H1 (cell line): ENCODE data around the gene WEE2. TPM values are rescaled to one million over a fixed set of nuclear protein-coding genes. Genes with fewer than 3 reads are reported as not detected.

Experiments used
- CTCF ChIA-PET: fragments of 300-600 bp; sonication (Branson Sonifier 250); formaldehyde crosslinking; loops from one replicate; lab custom pipeline; 2021; ENCODE audit not compliant: partially characterized antibody; lab: Charles Lee
- POLR2A ChIA-PET: fragments of 300-600 bp; sonication (Branson Sonifier 250); formaldehyde crosslinking; loops from one replicate; lab custom pipeline; 2021; ENCODE audit warnings: inconsistent platforms; ENCODE audit not compliant: partially characterized antibody; lab: Charles Lee
- DNase-seq, 2 experiments: peaks; one replicate each; pipeline versions ENCODE4 v3.0.0 to v3.0.0-alpha.2; 2010 to 2022; ENCODE audit warnings: low spot score in 2 of 2, low read depth in 1 of 2, mixed read lengths in 1 of 2
- FAIRE-seq: peaks from 2 replicates; lab custom pipeline; 2011; peaks lifted over from hg19 to GRCh38; lab: Jason Lieb, UNC
- H2AFZ ChIP-seq: 2 replicates; pipeline ENCODE4 v1.8.1; 2012; ENCODE audit warnings: low read length, inconsistent platforms
- H2AK5ac ChIP-seq: 2 replicates; pipeline ENCODE4 v1.6.1; 2013; ENCODE audit warnings: low read depth, low read length
- H2BK120ac ChIP-seq: replicated peaks from 2 replicates; pipeline ENCODE3; 2013; ENCODE audit warnings: low read depth, low read length, inconsistent platforms
- H2BK12ac ChIP-seq: 2 replicates; pipeline ENCODE4 v1.6.1; 2013; ENCODE audit warnings: low read depth, low read length
- H2BK15ac ChIP-seq: 2 replicates; pipeline ENCODE4 v1.6.1; 2013; ENCODE audit warnings: low read length
- H2BK20ac ChIP-seq: 2 replicates; pipeline ENCODE4 v1.6.1; 2013; ENCODE audit warnings: low read length
- H2BK5ac ChIP-seq: 2 replicates; pipeline ENCODE4 v1.6.1; 2013; ENCODE audit warnings: low read depth, low read length
- H3K14ac ChIP-seq: 2 replicates; pipeline ENCODE4 v1.6.1; 2013; ENCODE audit warnings: inconsistent platforms; ENCODE audit not compliant: insufficient read length
- H3K18ac ChIP-seq: 2 replicates; pipeline ENCODE4 v1.6.1; 2013; ENCODE audit warnings: low read length; ENCODE audit errors: extremely low read depth
- H3K23ac ChIP-seq: 2 replicates; pipeline ENCODE4 v1.6.1; 2013; ENCODE audit warnings: inconsistent platforms; ENCODE audit not compliant: insufficient read length
- H3K23me2 ChIP-seq: 2 replicates; pipeline ENCODE4 v1.6.1; 2013; ENCODE audit warnings: low read depth, low read length
- H3K27ac ChIP-seq: 2 replicates; pipeline ENCODE4 v1.6.1; 2011; ENCODE audit warnings: low read depth, low read length, inconsistent platforms
- H3K27me3 ChIP-seq, 4 experiments: replicated peaks in 1 of 4; 1 replicate in 1 of 4; 2 replicates in 3 of 4; pipeline versions ENCODE4 v1.6.1 to v1.8.1; 2011 to 2013; ENCODE audit warnings: low read length in 3 of 4, mild to moderate bottlenecking in 3 of 4, inconsistent platforms in 2 of 4, mixed read lengths in 2 of 4, moderate library complexity in 1 of 4; ENCODE audit not compliant: control insufficient read depth in 3 of 4, insufficient read depth in 3 of 4; ENCODE audit errors: extremely low read depth in 1 of 4
- H3K36me3 ChIP-seq, 4 experiments: 2 replicates each; pipeline versions ENCODE4 v1.6.1 to v1.8.1; 2011 to 2013; ENCODE audit warnings: mild to moderate bottlenecking in 4 of 4, low read length in 3 of 4, moderate library complexity in 2 of 4, control low read depth in 1 of 4, inconsistent platforms in 1 of 4; ENCODE audit not compliant: insufficient read depth in 4 of 4, control insufficient read depth in 2 of 4
- H3K4ac ChIP-seq: replicated peaks from 2 replicates; pipeline ENCODE3; 2013; ENCODE audit warnings: low read length, low read depth, mixed read lengths, inconsistent platforms; ENCODE audit not compliant: insufficient read length
- H3K4me1 ChIP-seq, 4 experiments: replicated peaks in 1 of 4; 1 replicate in 1 of 4; 2 replicates in 3 of 4; pipeline versions ENCODE4 v1.6.1 to v1.8.1; 2011 to 2013; ENCODE audit warnings: low read length in 3 of 4, inconsistent platforms in 2 of 4, mixed read lengths in 1 of 4; ENCODE audit not compliant: insufficient read depth in 4 of 4, control insufficient read depth in 3 of 4
- H3K4me2 ChIP-seq, 2 experiments: 2 replicates each; pipeline versions ENCODE4 v1.6.1 to v1.8.1; 2011 to 2013; ENCODE audit warnings: low read depth in 2 of 2, low read length in 2 of 2, control low read depth in 1 of 2, inconsistent platforms in 1 of 2, mild to moderate bottlenecking in 1 of 2; ENCODE audit not compliant: insufficient read depth in 1 of 2
- H3K4me3 ChIP-seq, 4 experiments: fragments of 200-600, 300-600 bp in 1 of 4; sonication (generic), shearing (Covaris generic), sonication (Bioruptor Twin) in 1 of 4; 2 replicates each; pipeline versions ENCODE4 v1.5.1 to v1.8.1; 2011 to 2016; ENCODE audit warnings: low read length in 4 of 4, low read depth in 3 of 4, control low read depth in 2 of 4, inconsistent platforms in 2 of 4, mild to moderate bottlenecking in 2 of 4, mixed read lengths in 1 of 4, moderate library complexity in 1 of 4; ENCODE audit not compliant: insufficient read depth in 2 of 4; ENCODE audit errors: extremely low read depth in 1 of 4
- H3K56ac ChIP-seq: replicated peaks from 2 replicates; pipeline ENCODE3; 2013; ENCODE audit warnings: low read depth, mild to moderate bottlenecking, mixed read lengths, low read length, inconsistent platforms; ENCODE audit not compliant: insufficient read length
- H3K79me1 ChIP-seq: 2 replicates; pipeline ENCODE4 v1.6.1; 2013; ENCODE audit warnings: low read depth, low read length, control low read depth
- H3K79me2 ChIP-seq, 2 experiments: 2 replicates each; pipeline versions ENCODE4 v1.6.1 to v1.8.1; 2012 to 2013; ENCODE audit warnings: low read length in 2 of 2, mild to moderate bottlenecking in 2 of 2, inconsistent platforms in 1 of 2; ENCODE audit not compliant: insufficient read depth in 2 of 2, control insufficient read depth in 1 of 2
- H3K9ac ChIP-seq, 4 experiments: replicated peaks in 1 of 4; 1 replicate in 1 of 4; 2 replicates in 3 of 4; pipeline versions ENCODE4 v1.6.1 to v1.8.1; 2011 to 2013; ENCODE audit warnings: low read depth in 3 of 4, low read length in 3 of 4, control low read depth in 2 of 4, mild to moderate bottlenecking in 2 of 4, moderate library complexity in 2 of 4, inconsistent platforms in 1 of 4; ENCODE audit errors: extremely low read depth in 1 of 4
- H3K9me3 ChIP-seq, 2 experiments: 2 replicates each; pipeline versions ENCODE4 v1.6.1 to v1.8.1; 2012 to 2013; ENCODE audit warnings: mild to moderate bottlenecking in 2 of 2, moderate library complexity in 2 of 2, control low read depth in 1 of 2, inconsistent platforms in 1 of 2, low read depth in 1 of 2, low read length in 1 of 2, mixed read lengths in 1 of 2; ENCODE audit not compliant: insufficient read depth in 2 of 2
- H4K20me1 ChIP-seq, 2 experiments: replicated peaks in 1 of 2; 2 replicates each; pipeline versions ENCODE3 to v1.8.1; 2011 to 2013; ENCODE audit warnings: inconsistent platforms in 2 of 2, low read length in 2 of 2, mild to moderate bottlenecking in 1 of 2; ENCODE audit not compliant: insufficient read depth in 2 of 2, control insufficient read depth in 1 of 2
- H4K5ac ChIP-seq: 2 replicates; pipeline ENCODE4 v1.6.1; 2013; ENCODE audit warnings: low read length, low read depth, mixed read lengths, inconsistent platforms; ENCODE audit not compliant: insufficient read length
- H4K8ac ChIP-seq: 2 replicates; pipeline ENCODE4 v1.8.0; 2013; ENCODE audit warnings: mild to moderate bottlenecking, moderate library complexity, low read length, inconsistent platforms; ENCODE audit not compliant: insufficient read depth; ENCODE audit errors: extremely low read depth
- H4K91ac ChIP-seq: replicated peaks from 2 replicates; pipeline ENCODE3; 2013; ENCODE audit warnings: low read length, mixed read lengths, inconsistent platforms; ENCODE audit not compliant: insufficient read length
- BRCA1 ChIP-seq: IDR thresholded peaks from 2 replicates; pipeline ENCODE4 v1.6.1; 2012; ENCODE audit warnings: low read depth, low read length, improper control_type of control experiment
- CHD2 ChIP-seq: IDR thresholded peaks from 2 replicates; pipeline ENCODE4 v1.6.1; 2012; ENCODE audit warnings: low read length, improper control_type of control experiment
- CTBP2 ChIP-seq: IDR thresholded peaks from 2 replicates; pipeline ENCODE4 v1.7.0; 2011; ENCODE audit warnings: borderline replicate concordance, mild to moderate bottlenecking, moderate library complexity, mixed read lengths, low read length; ENCODE audit not compliant: insufficient read depth, insufficient read length
- EGR1 ChIP-seq: IDR thresholded peaks from 2 replicates; pipeline ENCODE4 v1.6.1; 2011; ENCODE audit warnings: low read depth, low read length, borderline replicate concordance
- KDM5A ChIP-seq: fragments of 200-600 bp; IDR thresholded peaks from 2 replicates; pipeline ENCODE4 v1.7.1; 2012; ENCODE audit warnings: mild to moderate bottlenecking, low read length, inconsistent platforms, mixed read lengths
- NANOG ChIP-seq: IDR thresholded peaks from 2 replicates; pipeline ENCODE4 v1.6.1; 2011; ENCODE audit warnings: low read length, low read depth, mild to moderate bottlenecking, inconsistent platforms; ENCODE audit not compliant: insufficient read depth, poor library complexity, severe bottlenecking
- RNF2 ChIP-seq: fragments of 200-900, 300-1000 bp; sonication (generic); IDR thresholded peaks from 2 replicates; pipeline ENCODE4 v1.7.1; 2016; ENCODE audit warnings: borderline replicate concordance, low read depth, mild to moderate bottlenecking, antibody characterized with exemption, low read length; ENCODE audit not compliant: poor library complexity, severe bottlenecking; ENCODE audit errors: missing control alignments
- SAP30 ChIP-seq: fragments of 300-600 bp; sonication (generic); IDR thresholded peaks from 2 replicates; pipeline ENCODE4 v1.7.1; 2012; ENCODE audit warnings: low read length, moderate library complexity, mild to moderate bottlenecking, inconsistent platforms; ENCODE audit not compliant: insufficient read depth, insufficient replicate concordance
- SUZ12 ChIP-seq: fragments of 200-600 bp; sonication (generic); IDR thresholded peaks from 2 replicates; pipeline ENCODE4 v1.6.1; 2012; ENCODE audit warnings: mild to moderate bottlenecking, inconsistent platforms, low read length, moderate library complexity, mixed read lengths
- TEAD4 ChIP-seq: IDR thresholded peaks from 2 replicates; pipeline ENCODE4 v1.6.1; 2012; ENCODE audit warnings: low read depth, low read length, inconsistent platforms, mixed read lengths
- YY1 ChIP-seq: IDR thresholded peaks from 2 replicates; pipeline ENCODE4 v1.6.1; 2011; ENCODE audit warnings: low read depth, mild to moderate bottlenecking, low read length
- WGBS, 2 experiments: shearing (Covaris generic) in 1 of 2; methylation state at CpG; one replicate each; pipeline versions ENCODE4 v1.1.6 to v1.1.7; 2013 to 2015; ENCODE audit warnings: low lambda C conversion rate in 2 of 2, mixed read lengths in 2 of 2, inconsistent platforms in 1 of 2, low coverage in 1 of 2, missing lambda C conversion rate in 1 of 2; ENCODE audit not compliant: insufficient replicate concordance in 2 of 2, insufficient coverage in 1 of 2, insufficient read length in 1 of 2; ENCODE audit errors: extremely low coverage in 1 of 2, missing lambda C conversion rate in 1 of 2; 5-methylcytosine and 5-hydroxymethylcytosine counted together
- polyA plus RNA-seq, 7 experiments: library from polyadenylated mRNA; depleted of rRNA in 3 of 7; stranded (reverse) in 5 of 7; unstranded in 2 of 7; fragments of >200 nt in 5 of 7; fragments of 200-250 nt in 2 of 7; gene quantifications; 1 replicate in 5 of 7; 2 replicates in 1 of 7; 4 replicates in 1 of 7; pipeline versions ENCODE4 v1.2.1 to v1.2.3, GENCODE V29; 2011 to 2013; ENCODE audit warnings: missing spikeins in 2 of 7, mixed read lengths in 2 of 7
- total RNA-seq: library from RNA; stranded (reverse); fragmentation: NEBNext Ultra II Directional; extraction: Animal tissue kit (Norgen Biotek cat#: 25700); gene quantifications from 2 replicates; pipeline ENCODE4 v1.2.1, GENCODE V29; 2021
- TF ChIP-seq, protein P1 (sequence below): IDR thresholded peaks from 2 replicates; pipeline ENCODE4 v1.6.1; 2012; ENCODE audit warnings: inconsistent platforms

Gene WEE2
- total and polyA plus RNA-seq, 2 of the 8 experiments (the other 6 are each of a cell fraction or from before 2014, with no cell fraction given): 0.02 TPM; not detected in 1

DNA sequence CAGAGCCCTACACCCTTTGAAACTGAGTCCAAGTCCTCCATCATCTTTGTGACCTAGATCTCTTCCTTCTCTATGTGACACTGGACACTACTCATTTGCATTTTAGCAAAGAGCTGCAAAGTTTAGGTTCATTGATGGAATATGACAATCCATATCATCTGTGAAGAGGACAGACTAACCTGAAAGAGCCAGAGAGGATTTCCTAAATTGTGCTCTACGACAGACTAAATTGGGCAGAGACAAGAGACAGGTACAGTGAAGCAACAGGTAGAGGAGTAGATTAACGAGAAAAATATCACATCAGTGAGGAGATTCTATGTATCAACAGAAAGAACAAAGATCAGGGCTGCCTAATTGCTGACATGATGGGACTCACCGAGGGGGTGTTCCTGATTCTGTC is 55.6 kb downstream of the WEE2 start, which contains the start of gene TAS2R3:
TAS2R3 (plus strand) TSS at position 301 of the 400 bp plus-strand sequence; CDS start at position 363, 62 bp downstream.
- TF ChIP-seq EGR1 (no peak), BRCA1 (no peak), SAP30 (no peak), SUZ12 (no peak), CHD2 (no peak), KDM5A (no peak), NANOG (no peak), TEAD4 (no peak), CTBP2 (no peak), YY1 (no peak), RNF2 (no peak)
- TF ChIP-seq, protein P1, sequence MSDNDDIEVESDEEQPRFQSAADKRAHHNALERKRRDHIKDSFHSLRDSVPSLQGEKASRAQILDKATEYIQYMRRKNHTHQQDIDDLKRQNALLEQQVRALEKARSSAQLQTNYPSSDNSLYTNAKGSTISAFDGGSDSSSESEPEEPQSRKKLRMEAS: no peak

More for the DNA sequence above, 55.6 kb downstream of the WEE2 start, which contains the start of gene TAS2R3:
- H2AFZ ChIP-seq: no peak within 1 kb of the TSS
- no peak within 1 kb of the TSS for H2BK12ac ChIP-seq
- no peaks in the 10 kb centered on the region for H3K23me2 ChIP-seq
- no peak within 1 kb of the TSS for H2BK5ac ChIP-seq
- no peak within 1 kb of the TSS for H3K23ac ChIP-seq
- H3K14ac ChIP-seq: no peak within 1 kb of the TSS
- FAIRE-seq (no peak), DNase-seq (no peak)
- no peak within 1 kb of the TSS for H2BK15ac ChIP-seq
- H3K56ac ChIP-seq: no peak within 1 kb of the TSS
- POLR2A ChIA-PET: no interaction called here
- peaks cover 2 to 32% (median 20%) of the 10 kb centered on the region in 4 experiments; a peak in 7 of 8 replicates for H3K36me3 ChIP-seq
- H3K79me1 ChIP-seq: no peaks in the 10 kb centered on the region
- H2AK5ac ChIP-seq: no peak within 1 kb of the TSS
- CTCF ChIA-PET: interaction anchor here (1.1 to 4.0 kb wide), 5 partner anchors 10 to 211 kb away, joined by 3 to 30 read pairs (median 5); partner anchors contain the start of gene SSBP1
- H3K27me3 ChIP-seq: no peaks in the 10 kb centered on the region
- H3K27ac ChIP-seq: no peak within 1 kb of the TSS
- no peak within 1 kb of the TSS for H4K5ac ChIP-seq
- H2BK20ac ChIP-seq: no peak within 1 kb of the TSS
- no peaks in the 10 kb centered on the region for H3K79me2 ChIP-seq
- H3K18ac ChIP-seq: no peak within 1 kb of the TSS
- H3K4me2 ChIP-seq: no peak within 1 kb of the TSS
- H3K4me1 ChIP-seq: no peaks in the 10 kb centered on the region; a peak in 1 of 7 replicates
- no peak within 1 kb of the TSS for H4K91ac ChIP-seq
- H4K8ac ChIP-seq: no peak within 1 kb of the TSS
- H3K4ac ChIP-seq: no peak within 1 kb of the TSS
- H4K20me1 ChIP-seq: peaks cover 0 to 2% of the 10 kb centered on the region in 2 experiments
- H3K9me3 ChIP-seq: no peaks in the 10 kb centered on the region
- 90% methylated on average over 3 of the region's 3 CpGs; no CpG with 5 or more reads in 1 of the 2 experiments for WGBS, 2 experiments
- H3K4me3 ChIP-seq: no peak within 1 kb of the TSS
- H2BK120ac ChIP-seq: no peak within 1 kb of the TSS
- H3K9ac ChIP-seq: no peak within 1 kb of the TSS
